Right forelimb (tissue), 1 donor: ENCODE data around the gene FBXO31.
"Not testable (repeated sequence)": the region's sequence is repeated elsewhere in the genome, so short reads cannot be mapped to it uniquely, and the experiment has no call there.

Experiments used
- DNase-seq: peaks from one replicate; pipeline ENCODE4 v3.0.0-alpha.2; 2018

The FBXO31 gene

GRCh38 chr16:87411375-87412271 lies 28.0 kb upstream of the FBXO31 start:
- DNase-seq, result no peak

GRCh38 chr16:87410968-87411367 lies 27.4 kb upstream of the FBXO31 start:
- DNase-seq, result no peak

GRCh38 chr16:87410530-87410929 lies 27.0 kb upstream of the FBXO31 start:
- no peak for DNase-seq

GRCh38 chr16:87409781-87410180 lies 26.2 kb upstream of the FBXO31 start:
- no peak for DNase-seq

- DNase-seq, result no peak
Observed at GRCh38 chr16:87409153-87409552, 25.6 kb upstream of the FBXO31 start.

GRCh38 chr16:87407511-87408112 lies 24.0 kb upstream of the FBXO31 start:
- DNase-seq, result no peak

- DNase-seq, result no peak
Observed at GRCh38 chr16:87406495-87407088, 23.0 kb upstream of the FBXO31 start.

- DNase-seq, result no peak
Observed at GRCh38 chr16:87404764-87405625, 21.4 kb upstream of the FBXO31 start.

- no peak for DNase-seq
Observed at GRCh38 chr16:87395181-87395842, 11.7 kb upstream of the FBXO31 start.

GRCh38 chr16:87393680-87394055 lies 10.1 kb upstream of the FBXO31 start:
- DNase-seq, result no peak

GRCh38 chr16:87392821-87393679 lies 9.5 kb upstream of the FBXO31 start:
- DNase-seq, result peak; percentile 66

- peak; percentile 99 for DNase-seq
Observed at GRCh38 chr16:87391950-87392820, 8.6 kb upstream of the FBXO31 start, which contains the start of gene MAP1LC3B. Gene MAP1LC3B (plus strand): TSS chr16:87392336. CDS start chr16:87392428, 92 bp downstream.

- DNase-seq, result no peak
Observed at GRCh38 chr16:87391324-87391949, 7.9 kb upstream of the FBXO31 start.

- DNase-seq, result no peak
Observed at GRCh38 chr16:87390641-87391323, 7.2 kb upstream of the FBXO31 start.

- DNase-seq, result not testable (repeated sequence)
Observed at GRCh38 chr16:87389914-87390313, 6.3 kb upstream of the FBXO31 start.

GRCh38 chr16:87389245-87389644 lies 5.7 kb upstream of the FBXO31 start:
- no peak for DNase-seq

- DNase-seq, result no peak
Observed at GRCh38 chr16:87388818-87389134, 5.2 kb upstream of the FBXO31 start.

GRCh38 chr16:87387942-87388817 lies 4.6 kb upstream of the FBXO31 start:
- peak; percentile 87 for DNase-seq
